Left hindlimb (tissue), 1 donor: ENCODE measurements around the gene ELOVL2.
A peak's percentile ranks its signal among the peaks of the same experiment; 100 is the strongest.
"Not testable (repeated sequence)": the region's sequence is repeated elsewhere in the genome, so short reads cannot be mapped to it uniquely, and the experiment has no call there.

Experiments
- DNase-seq: peaks from one replicate; pipeline ENCODE4 v3.0.0-alpha.2; 2018

ELOVL2 gene, protein sequence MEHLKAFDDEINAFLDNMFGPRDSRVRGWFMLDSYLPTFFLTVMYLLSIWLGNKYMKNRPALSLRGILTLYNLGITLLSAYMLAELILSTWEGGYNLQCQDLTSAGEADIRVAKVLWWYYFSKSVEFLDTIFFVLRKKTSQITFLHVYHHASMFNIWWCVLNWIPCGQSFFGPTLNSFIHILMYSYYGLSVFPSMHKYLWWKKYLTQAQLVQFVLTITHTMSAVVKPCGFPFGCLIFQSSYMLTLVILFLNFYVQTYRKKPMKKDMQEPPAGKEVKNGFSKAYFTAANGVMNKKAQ

GRCh38 chr6:11043961-11044711, at the start of gene ELOVL2:
TSS of gene ELOVL2 (minus strand) at chr6:11044305. CDS start at chr6:11044230, 75 bp downstream.
- DNase-seq, result peak; percentile 55

DNA sequence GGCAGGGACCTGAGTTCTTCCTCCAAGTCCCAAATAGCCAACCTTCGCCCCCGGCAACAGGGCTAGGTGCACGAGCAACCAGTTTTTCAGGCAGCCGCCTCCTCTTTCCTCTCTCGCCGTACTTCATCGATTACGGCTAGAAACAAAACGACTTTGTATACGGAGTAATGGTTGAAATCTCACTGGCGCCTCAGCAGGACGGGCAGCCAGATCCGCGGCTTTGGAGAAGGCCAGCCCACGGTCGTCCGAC, 49.2 kb upstream of the ELOVL2 start:
- no peak for DNase-seq

DNA sequence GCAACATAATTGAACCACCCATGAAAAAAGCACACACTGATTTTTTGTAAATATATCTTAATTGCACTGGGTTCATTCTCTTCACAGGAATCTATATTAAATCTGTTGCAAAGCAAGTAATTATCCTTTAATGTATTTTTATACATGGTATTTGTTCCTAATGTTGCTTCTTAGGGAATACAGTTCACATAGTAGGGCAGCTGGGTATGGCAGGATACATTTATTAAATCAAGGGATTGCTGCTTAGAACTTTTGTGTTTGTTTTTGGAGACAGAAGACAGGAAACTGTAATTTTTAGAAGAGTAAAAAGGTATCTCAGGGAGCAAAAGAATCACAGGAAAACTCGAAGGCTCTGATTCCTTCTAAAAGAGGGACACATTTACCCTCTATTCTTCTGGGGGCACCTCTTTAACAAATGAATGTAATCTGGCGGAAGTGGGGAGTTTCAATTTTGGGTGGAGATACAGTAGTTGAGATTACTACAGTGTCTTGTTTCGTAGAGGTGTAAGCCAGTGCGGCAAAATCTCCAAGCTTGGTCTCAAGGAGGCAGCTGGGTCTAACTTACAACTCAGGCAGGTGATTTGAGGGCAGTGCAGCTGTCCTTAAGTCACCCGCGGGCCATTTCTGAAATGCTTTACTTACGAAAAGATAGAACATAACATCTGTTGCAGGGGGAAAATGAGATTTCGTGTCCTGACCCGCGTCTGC, 48.7 kb upstream of the ELOVL2 start:
- no peak for DNase-seq

GRCh38 chr6:11091141-11091540, 47.0 kb upstream of the ELOVL2 start:
- DNase-seq, result not testable (repeated sequence)

- no peak for DNase-seq
These were observed 45.6 kb upstream of the ELOVL2 start for GRCh38 chr6:11089695-11090094.

GRCh38 chr6:11087141-11087812, 43.2 kb upstream of the ELOVL2 start:
- not testable (repeated sequence) for DNase-seq

- DNase-seq, result no peak
These were observed 41.8 kb upstream of the ELOVL2 start for GRCh38 chr6:11085758-11086435.

GRCh38 chr6:11083956-11084355, 39.9 kb upstream of the ELOVL2 start:
- no peak for DNase-seq

GRCh38 chr6:11083491-11083890, 39.4 kb upstream of the ELOVL2 start:
- DNase-seq, result no peak

DNA sequence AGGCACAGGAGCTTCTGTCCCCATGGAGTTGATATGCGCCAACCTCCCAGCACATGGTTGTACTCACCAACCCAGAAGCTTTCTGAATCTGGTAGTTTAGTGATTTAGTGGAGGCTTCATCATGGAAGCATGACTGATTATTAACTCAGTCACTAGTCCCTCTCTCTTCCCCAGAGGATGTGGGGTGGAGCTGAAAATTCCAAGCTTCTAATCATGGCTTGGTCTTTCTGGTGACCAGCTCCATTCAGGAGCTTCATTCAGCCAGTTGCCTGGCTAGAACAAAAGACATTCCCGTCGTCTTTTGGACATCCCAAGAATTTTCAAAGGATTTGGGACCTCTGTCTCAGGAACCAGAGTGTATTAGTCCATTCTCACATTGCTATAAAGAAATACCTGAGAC, 36.2 kb upstream of the ELOVL2 start:
- no peak for DNase-seq

GRCh38 chr6:11078266-11078665, 34.2 kb upstream of the ELOVL2 start:
- DNase-seq, result no peak

GRCh38 chr6:11076540-11076939, 32.4 kb upstream of the ELOVL2 start:
- no peak for DNase-seq

DNA sequence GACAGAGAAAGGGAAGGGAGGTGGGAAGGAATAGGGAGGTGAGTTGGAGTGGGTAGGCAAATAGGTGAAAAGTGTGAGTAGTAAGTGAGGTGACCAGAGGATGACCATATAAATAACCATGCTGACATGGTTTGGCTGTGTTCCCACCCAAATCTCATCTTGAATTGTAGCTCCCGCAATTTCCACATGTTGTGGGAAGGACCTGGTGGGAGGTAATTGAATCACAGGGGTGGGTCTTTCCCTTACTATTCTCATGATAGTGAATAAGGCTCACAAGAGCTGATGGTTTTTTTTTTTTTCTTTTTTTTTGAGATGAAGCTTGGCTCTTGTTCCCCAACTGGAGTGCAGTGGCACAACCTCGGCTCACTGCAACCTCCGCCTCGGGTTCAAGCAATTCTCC, 28.0 kb upstream of the ELOVL2 start:
- DNase-seq, result no peak

DNA sequence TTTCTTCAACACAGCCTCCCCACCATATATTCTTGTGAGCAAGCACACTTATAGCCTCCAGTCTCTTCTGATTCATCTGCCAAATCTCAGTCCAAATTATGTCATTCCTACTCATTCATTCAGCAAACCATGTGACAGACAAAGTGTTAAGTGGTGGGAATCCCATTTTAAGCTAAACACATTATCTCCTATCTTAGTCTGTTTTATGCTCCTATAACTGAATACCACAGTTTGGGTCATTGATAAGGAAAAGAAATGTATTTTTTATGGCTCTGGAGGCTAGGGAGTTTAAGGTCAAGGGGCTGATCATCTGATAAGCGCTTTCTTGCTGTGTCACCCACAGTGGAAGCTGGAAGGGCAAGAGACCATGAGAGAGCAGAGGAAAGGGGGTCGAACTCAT, 25.7 kb upstream of the ELOVL2 start:
- DNase-seq, result no peak

DNA sequence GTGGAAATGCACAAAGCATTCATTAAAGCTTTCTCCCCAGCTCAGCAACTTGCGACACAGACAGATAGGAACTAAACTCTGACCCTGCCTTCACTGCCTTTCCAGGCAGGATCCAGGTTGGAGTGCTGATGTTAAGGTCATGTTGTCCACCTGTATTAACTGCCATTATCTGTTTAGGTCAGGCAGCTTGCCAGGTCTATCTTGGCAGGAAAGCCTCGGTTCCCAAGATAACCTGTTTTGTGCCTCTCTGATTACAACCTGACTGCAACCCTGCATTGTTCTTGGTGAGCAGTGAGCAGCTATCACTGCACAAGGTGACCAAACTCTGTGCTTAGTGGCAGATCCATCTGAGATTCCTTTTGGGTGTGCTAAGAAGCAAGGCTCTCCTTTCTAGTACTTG, 23.2 kb upstream of the ELOVL2 start:
- no peak for DNase-seq

DNA sequence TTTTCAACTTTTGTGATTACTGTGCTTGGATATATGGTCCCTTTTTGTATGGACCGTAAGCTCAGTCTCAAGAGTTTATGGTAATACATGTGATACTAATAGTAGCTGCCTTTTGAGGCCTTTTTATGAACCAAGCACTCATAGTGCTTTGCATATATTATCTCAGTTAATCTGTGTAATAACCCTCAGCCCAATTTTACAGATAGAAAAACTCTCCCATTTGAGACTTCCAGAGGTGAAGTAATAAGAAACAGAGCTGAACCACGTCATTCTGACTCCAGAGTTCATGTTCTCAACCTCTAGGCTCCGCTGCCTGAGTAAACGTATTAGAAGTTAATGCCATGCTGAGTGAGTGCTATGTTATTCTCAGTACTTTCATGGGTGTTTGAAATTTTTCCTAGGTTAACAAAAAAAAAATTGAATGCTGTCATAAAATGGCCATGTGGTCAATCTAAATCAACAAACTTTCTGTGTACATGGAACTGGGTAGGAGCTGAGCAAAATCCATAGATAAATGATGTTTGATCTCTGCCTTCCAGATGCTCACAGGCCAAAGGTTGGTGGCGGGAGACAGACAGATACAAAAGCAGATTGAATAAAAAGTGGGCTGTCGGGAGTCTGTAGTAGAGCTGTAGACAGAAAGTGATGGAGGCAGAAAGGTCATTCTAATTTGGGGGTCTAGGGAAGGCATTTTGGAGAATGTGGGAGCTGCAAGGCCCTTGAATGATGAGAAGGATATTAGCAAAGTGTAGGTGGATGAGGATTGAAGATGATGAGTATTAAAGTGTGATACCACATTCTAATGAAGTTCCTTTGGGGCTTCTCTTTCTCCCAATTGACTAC, 22.6 kb upstream of the ELOVL2 start:
- no peak for DNase-seq

GRCh38 chr6:11065436-11066202, 21.5 kb upstream of the ELOVL2 start:
- no peak for DNase-seq

DNA sequence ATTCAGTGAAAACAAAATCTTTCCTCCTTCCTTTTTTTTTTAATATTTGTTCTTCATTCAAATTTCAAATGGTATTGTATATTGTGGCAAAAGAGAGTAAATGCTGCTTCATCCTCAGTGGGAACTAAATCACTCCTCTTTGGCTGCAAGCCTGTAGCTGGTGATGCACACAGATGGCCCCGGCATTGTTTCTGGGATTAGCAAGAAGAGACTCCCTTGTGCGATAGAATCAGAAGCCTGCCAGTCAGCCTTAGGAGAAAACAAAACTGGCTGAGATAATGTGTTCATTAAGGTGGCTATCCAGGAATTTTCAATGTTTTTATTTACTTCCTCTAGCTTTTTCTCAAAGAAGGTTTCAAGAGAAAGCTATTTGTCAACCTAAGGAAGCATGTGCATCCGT, 20.7 kb upstream of the ELOVL2 start:
- no peak for DNase-seq

DNA sequence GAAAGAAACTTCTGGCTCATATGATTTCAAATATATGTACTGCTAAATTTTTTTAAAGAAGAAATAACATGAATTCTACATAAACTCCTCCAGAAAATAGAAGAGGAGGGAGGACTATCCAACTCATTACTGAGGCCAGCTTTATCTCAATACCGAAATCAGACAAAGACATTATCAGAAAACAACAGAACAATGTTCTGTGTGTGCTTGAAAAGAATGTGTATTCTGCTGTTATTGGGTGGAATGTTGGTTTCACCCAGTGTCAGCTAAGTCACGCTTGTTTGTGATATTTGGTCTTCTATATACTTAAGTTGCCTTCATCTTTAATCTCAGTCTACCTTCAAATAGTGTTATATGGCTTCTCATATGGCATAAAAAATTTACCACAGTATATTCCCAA, 18.6 kb upstream of the ELOVL2 start:
- no peak for DNase-seq

GRCh38 chr6:11062083-11062482, 18.0 kb upstream of the ELOVL2 start:
- no peak for DNase-seq

DNA sequence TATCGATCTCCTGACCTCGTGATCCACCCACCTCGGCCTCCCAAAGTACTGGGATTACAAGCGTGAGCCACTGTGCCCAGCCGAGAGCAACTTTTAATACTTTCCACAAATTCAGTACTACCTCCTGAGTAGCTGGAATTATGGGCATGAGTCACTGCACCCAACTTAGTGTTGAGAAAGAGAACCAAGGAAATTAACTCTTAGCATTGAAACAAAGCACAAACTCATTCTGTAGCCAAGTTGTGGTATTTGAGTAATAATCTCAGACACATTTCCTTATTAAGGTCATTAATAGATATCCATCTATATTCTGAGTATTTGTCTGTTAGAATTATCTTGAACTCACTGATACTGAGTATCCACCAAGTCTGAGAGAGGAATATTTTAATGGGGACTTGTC, 14.3 kb upstream of the ELOVL2 start:
- no peak for DNase-seq
